MCF 10A (cell line): ENCODE results near the gene MT4. TPM values are rescaled to one million over a fixed set of nuclear protein-coding genes. Genes with fewer than 3 reads are reported as not detected.

Experiments
- BruUV-seq: library from RNA; stranded (reverse); fragments of 400-500 nt; replicated peaks from 2 replicates; lab custom pipeline; 2021; lab: Mats Ljungman, UMichigan
- CTCF ChIA-PET: fragments of 300-600 bp; sonication (Branson Sonifier 250); formaldehyde crosslinking; extraction: SDS; loops from one replicate; lab custom pipeline; 2021; ENCODE audit warnings: antibody characterized with exemption, inconsistent platforms; lab: Yijun Ruan, JAX
- POLR2A ChIA-PET: fragments of 300-600, 350-650 bp; sonication (Branson Sonifier 250); formaldehyde crosslinking; extraction: SDS; loops from one replicate; lab custom pipeline; 2020; ENCODE audit warnings: antibody characterized with exemption, inconsistent platforms; lab: Yijun Ruan, JAX
- DNase-seq: peaks from one replicate; pipeline ENCODE4 v3.0.0-alpha.2; 2018; ENCODE audit not compliant: unreplicated experiment
- H3K27ac Mint-ChIP-seq: one replicate; pipeline ENCODE4 v1.8.0; 2022; ENCODE audit warnings: mild to moderate bottlenecking, low read depth, mixed read lengths; ENCODE audit not compliant: unreplicated experiment
- H3K27me3 Mint-ChIP-seq: one replicate; pipeline ENCODE4 v1.8.0; 2022; ENCODE audit warnings: mixed read lengths; ENCODE audit not compliant: insufficient read depth, unreplicated experiment
- H3K36me3 Mint-ChIP-seq: one replicate; pipeline ENCODE4 v1.8.0; 2022; ENCODE audit warnings: mild to moderate bottlenecking, moderate library complexity, mixed read lengths; ENCODE audit not compliant: insufficient read depth, unreplicated experiment
- H3K4me1 Mint-ChIP-seq: one replicate; pipeline ENCODE4 v1.8.0; 2022; ENCODE audit warnings: mixed read lengths; ENCODE audit not compliant: insufficient read depth, unreplicated experiment
- H3K4me3 Mint-ChIP-seq: one replicate; pipeline ENCODE4 v1.8.0; 2022; ENCODE audit warnings: mild to moderate bottlenecking, moderate library complexity, mixed read lengths; ENCODE audit not compliant: unreplicated experiment
- H3K9me3 Mint-ChIP-seq: one replicate; pipeline ENCODE4 v1.8.0; 2022; ENCODE audit warnings: mixed read lengths; ENCODE audit not compliant: unreplicated experiment
- intact Hi-C: fragments of 100-400 bp; cut with micrococcal nuclease; formaldehyde crosslinking; loops from 2 replicates; pipeline ENCODE4 v1.14.1; 2022
- total RNA-seq: library from RNA; stranded (reverse); gene quantifications from 2 replicates; pipeline ENCODE4 v1.2.3, GENCODE V29; 2022
- TF ChIP-seq, protein P1 (sequence below): fragments of 200-600 bp; IDR thresholded peaks from one replicate; pipeline ENCODE4 v1.8.0; 2022; ENCODE audit warnings: antibody characterized with exemption, mild to moderate bottlenecking; ENCODE audit not compliant: unreplicated experiment

The MT4 gene
- total RNA-seq, 1 experiment from 2014 or later = not detected

DNA sequence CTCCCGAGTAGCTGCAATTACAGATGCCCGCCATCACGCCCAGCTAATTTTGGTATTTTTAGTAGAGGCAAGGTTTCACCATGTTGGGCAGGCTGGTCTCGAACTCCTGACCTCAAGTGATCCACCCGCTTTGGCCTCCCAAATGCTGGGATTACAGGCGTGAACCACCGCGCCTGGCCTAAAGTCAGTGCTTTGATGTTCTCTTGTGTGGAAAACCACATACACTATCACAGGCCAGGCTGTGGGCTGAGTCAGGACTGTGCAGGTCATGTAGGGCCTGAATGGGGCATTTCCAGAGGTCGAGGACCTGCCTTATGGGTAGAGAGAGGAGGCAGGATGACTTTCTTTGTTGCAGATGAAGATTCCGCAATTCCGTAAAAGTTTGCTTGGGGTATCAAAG is 19.4 kb downstream of the MT4 start:
- Mint-ChIP-seq H3K27ac (no peak overlapping the region), H3K9me3 (no peaks in the 10 kb centered on the region)
- CTCF ChIA-PET = no interaction called here

DNA sequence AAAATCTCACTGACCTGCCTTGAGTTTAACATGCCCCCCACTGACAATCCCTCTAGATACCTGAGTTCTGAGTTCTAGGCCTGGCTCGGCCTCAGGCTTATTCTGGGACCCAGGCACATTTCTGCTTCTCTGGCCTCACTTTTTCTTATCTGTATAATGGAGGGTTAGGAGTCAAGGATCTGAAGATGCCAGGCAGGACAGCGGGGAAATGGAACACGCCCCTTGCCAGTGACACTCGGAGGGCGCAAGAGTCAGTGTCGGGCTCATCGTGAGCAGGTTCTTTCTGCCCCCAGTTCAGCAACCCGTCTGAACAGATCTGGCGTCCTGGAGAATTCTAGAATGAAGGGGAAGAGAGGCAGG is 23.9 kb downstream of the MT4 start:
- TF ChIP-seq, protein P1, sequence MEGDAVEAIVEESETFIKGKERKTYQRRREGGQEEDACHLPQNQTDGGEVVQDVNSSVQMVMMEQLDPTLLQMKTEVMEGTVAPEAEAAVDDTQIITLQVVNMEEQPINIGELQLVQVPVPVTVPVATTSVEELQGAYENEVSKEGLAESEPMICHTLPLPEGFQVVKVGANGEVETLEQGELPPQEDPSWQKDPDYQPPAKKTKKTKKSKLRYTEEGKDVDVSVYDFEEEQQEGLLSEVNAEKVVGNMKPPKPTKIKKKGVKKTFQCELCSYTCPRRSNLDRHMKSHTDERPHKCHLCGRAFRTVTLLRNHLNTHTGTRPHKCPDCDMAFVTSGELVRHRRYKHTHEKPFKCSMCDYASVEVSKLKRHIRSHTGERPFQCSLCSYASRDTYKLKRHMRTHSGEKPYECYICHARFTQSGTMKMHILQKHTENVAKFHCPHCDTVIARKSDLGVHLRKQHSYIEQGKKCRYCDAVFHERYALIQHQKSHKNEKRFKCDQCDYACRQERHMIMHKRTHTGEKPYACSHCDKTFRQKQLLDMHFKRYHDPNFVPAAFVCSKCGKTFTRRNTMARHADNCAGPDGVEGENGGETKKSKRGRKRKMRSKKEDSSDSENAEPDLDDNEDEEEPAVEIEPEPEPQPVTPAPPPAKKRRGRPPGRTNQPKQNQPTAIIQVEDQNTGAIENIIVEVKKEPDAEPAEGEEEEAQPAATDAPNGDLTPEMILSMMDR = no peak
- Mint-ChIP-seq H3K27me3 (no peaks in the 10 kb centered on the region), H3K4me3 (no peak overlapping the region), H3K36me3 (no peaks in the 10 kb centered on the region), H3K4me1 (no peaks in the 10 kb centered on the region), H3K9me3 (no peaks in the 10 kb centered on the region), H3K27ac (no peak overlapping the region)
- ChIA-PET POLR2A (no interaction called here), CTCF (interaction anchor here (0.6 to 3.9 kb wide), 2 partner anchors 12 to 55 kb away, joined by 5 to 22 read pairs; no protein-coding TSS in a partner anchor)
- no peak for DNase-seq
- no TSS peak for BruUV-seq
- intact Hi-C loops = no loop called here

More for the DNA sequence above, 19.4 kb downstream of the MT4 start:
- no peak for DNase-seq
- POLR2A ChIA-PET = interaction anchor here (0.7 to 1.1 kb wide), 2 partner anchors 41 to 148 kb away, joined by 3 to 4 read pairs; partner anchors contain the start of gene MT1E
- TF ChIP-seq, protein P1 = no peak
- BruUV-seq = no TSS peak
- no peaks in the 10 kb centered on the region for H3K4me1 Mint-ChIP-seq
- no peaks in the 10 kb centered on the region for H3K27me3 Mint-ChIP-seq
- no peak overlapping the region for H3K4me3 Mint-ChIP-seq
- H3K36me3 Mint-ChIP-seq = no peaks in the 10 kb centered on the region
- intact Hi-C loops = no loop called here

DNA sequence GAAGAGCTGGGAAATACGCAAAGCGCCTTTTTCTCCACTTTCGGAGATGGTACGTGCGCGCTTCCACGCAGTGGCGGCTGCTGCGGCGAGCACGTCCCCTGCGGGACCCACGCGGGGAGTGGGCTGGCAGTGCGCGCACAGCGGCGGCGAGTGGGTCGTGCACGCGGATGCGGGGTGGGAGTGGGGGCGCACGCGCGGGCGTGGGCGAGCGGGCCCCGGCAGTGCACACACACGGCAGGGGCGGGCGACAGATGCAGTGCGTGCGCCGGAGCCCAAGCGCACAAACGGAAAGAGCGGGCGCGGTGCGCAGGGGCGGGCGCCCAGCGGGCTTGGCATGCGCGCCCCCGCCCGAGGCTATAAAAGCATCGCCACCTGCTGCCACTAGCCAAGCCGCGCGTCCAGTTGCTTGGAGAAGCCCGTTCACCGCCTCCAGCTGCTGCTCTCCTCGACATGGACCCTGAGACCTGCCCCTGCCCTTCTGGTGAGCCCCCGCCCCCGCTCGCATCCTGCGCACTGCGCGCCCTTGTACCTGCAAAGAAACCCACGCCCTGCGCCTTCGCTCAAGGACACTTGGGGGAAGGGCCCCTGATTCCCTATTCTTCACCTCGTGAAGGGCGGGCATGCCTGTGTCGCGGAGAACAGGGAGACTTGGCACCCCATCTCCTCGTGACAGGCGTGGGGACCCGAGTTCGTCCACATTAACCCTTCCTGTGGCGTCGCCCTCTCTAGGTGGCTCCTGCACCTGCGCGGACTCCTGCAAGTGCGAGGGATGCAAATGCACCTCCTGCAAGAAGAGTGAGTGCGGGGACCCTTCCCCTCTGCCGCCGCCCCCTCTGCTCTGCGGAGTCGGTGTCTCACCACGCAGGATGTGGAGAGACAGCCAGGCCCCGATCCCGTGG is 24.5 kb downstream of the MT4 start, which contains the start of gene MT3:
Gene MT3 (plus strand): TSS at position 388 of the 899 bp plus-strand sequence. CDS start 63 bp downstream, at position 451.
- no peak for DNase-seq
- BruUV-seq = no TSS peak
- Mint-ChIP-seq H3K27me3 (no peaks in the 10 kb centered on the region), H3K4me3 (no peak within 1 kb of the TSS), H3K9me3 (no peaks in the 10 kb centered on the region), H3K4me1 (no peaks in the 10 kb centered on the region), H3K27ac (no peak within 1 kb of the TSS), H3K36me3 (no peaks in the 10 kb centered on the region)
- ChIA-PET CTCF (interaction anchor here (0.6 to 0.7 kb wide), 3 partner anchors 16 to 1889 kb away, joined by 3 to 5 read pairs (median 3); no protein-coding TSS in a partner anchor), POLR2A (no interaction called here)
- TF ChIP-seq, protein P1 = no peak
- intact Hi-C loops = no loop called here

DNA sequence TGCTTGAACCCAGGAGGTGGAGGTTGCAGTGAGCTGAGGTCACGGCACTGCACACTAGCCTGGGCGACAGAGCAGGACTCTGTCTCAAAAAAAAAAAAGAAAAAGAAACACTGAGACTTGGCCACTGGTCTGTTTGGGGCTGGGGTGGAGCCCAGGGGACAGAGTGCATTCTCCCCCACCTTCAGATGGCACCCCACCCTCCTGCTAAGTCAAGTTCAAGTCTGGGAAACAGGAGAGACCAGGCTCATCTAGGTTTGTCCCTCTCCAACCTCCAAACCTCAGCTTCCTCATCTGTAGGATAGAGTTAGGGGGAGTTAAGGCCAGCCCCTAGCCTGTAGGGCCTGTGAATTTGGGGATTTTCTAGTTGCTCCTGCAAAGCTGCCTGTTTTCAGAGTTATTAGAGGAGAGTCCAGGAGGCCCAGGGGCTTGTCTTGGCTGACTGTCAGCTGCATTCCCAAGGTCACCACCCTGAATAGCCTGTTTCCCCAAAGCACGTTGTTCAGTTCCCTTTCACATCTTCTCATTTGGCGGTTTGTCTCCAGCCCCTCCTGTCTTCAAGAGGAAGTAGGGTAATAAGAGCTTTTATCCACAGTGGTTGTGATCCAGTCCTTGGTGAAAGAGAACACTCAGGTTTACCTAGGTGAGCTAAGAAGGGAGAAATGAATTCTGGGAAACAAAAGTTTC is 26.6 kb downstream of the MT4 start:
- ChIA-PET POLR2A (interaction anchor here (1.8 kb wide), 1 partner anchor 15 kb away, joined by 6 read pairs; no protein-coding TSS in a partner anchor), CTCF (interaction anchor here (0.6 to 2.3 kb wide), 6 partner anchors 9 to 339 kb away, joined by 3 to 14 read pairs (median 4); no protein-coding TSS in a partner anchor)
- H3K4me1 Mint-ChIP-seq = no peaks in the 10 kb centered on the region
- H3K36me3 Mint-ChIP-seq = peaks cover 5% of the 10 kb centered on the region
- no peaks in the 10 kb centered on the region for H3K9me3 Mint-ChIP-seq
- TF ChIP-seq, protein P1 = no peak
- no TSS peak for BruUV-seq
- no peak overlapping the region for H3K27ac Mint-ChIP-seq
- DNase-seq = no peak
- no peaks in the 10 kb centered on the region for H3K27me3 Mint-ChIP-seq
- no peak overlapping the region for H3K4me3 Mint-ChIP-seq
- intact Hi-C loops = no loop called here
